BJ (cell line): Measurements from ENCODE around the gene EYA4. TPM values are rescaled to one million over a fixed set of nuclear protein-coding genes. Genes with fewer than 3 reads are reported as not detected.
A peak's percentile ranks its signal among the peaks of the same experiment; 100 is the strongest.

Experiments used
- CTCF ChIA-PET: fragments of 350-600 bp; formaldehyde crosslinking; extraction: SDS; loops from one replicate; lab custom pipeline; 2021; ENCODE audit warnings: antibody characterized with exemption, inconsistent platforms; lab: Yijun Ruan, JAX
- POLR2A ChIA-PET: fragments of 300-600 bp; sonication (Branson Sonifier 250); formaldehyde crosslinking; extraction: SDS; loops from one replicate; lab custom pipeline; 2021; ENCODE audit warnings: antibody characterized with exemption; lab: Charles Lee
- DNase-seq: peaks from one replicate; pipeline ENCODE4 v3.0.0-alpha.2; 2011; ENCODE audit warnings: low read depth
- H3K27me3 ChIP-seq: 2 replicates; pipeline ENCODE4 v1.6.0; 2011; ENCODE audit warnings: low read length; ENCODE audit not compliant: control insufficient read depth, insufficient read depth
- H3K36me3 ChIP-seq: 2 replicates; pipeline ENCODE4 v1.5.1; 2011; ENCODE audit warnings: low read length; ENCODE audit not compliant: control insufficient read depth, insufficient read depth
- H3K4me3 ChIP-seq: 2 replicates; pipeline ENCODE4 v1.5.1; 2011; ENCODE audit warnings: low read depth, mild to moderate bottlenecking, control low read depth, low read length
- polyA minus RNA-seq: library from RNA; depleted of rRNA, polyadenylated mRNA; stranded (reverse); fragments of >200 nt; gene quantifications from 2 replicates; pipeline ENCODE4 v1.2.3, GENCODE V29; 2011; rRNA and poly(A)+ RNA removed
- polyA plus RNA-seq: library from polyadenylated mRNA; depleted of rRNA; stranded (reverse); fragments of >200 nt; gene quantifications from 2 replicates; pipeline ENCODE4 v1.2.3, GENCODE V29; 2011; rRNA removed
- TF ChIP-seq, protein P1 (sequence below): IDR thresholded peaks from 2 replicates; pipeline ENCODE4 v1.5.1; 2011; ENCODE audit warnings: low read depth, mild to moderate bottlenecking, control low read depth, inconsistent platforms, low read length, moderate library complexity; ENCODE audit not compliant: insufficient read depth

The EYA4 gene, protein sequence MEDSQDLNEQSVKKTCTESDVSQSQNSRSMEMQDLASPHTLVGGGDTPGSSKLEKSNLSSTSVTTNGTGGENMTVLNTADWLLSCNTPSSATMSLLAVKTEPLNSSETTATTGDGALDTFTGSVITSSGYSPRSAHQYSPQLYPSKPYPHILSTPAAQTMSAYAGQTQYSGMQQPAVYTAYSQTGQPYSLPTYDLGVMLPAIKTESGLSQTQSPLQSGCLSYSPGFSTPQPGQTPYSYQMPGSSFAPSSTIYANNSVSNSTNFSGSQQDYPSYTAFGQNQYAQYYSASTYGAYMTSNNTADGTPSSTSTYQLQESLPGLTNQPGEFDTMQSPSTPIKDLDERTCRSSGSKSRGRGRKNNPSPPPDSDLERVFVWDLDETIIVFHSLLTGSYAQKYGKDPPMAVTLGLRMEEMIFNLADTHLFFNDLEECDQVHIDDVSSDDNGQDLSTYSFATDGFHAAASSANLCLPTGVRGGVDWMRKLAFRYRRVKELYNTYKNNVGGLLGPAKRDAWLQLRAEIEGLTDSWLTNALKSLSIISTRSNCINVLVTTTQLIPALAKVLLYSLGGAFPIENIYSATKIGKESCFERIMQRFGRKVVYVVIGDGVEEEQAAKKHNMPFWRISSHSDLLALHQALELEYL
- 0.32 and 0.39 TPM in 2 replicates for polyA plus RNA-seq
- 0.26 and 0.28 TPM in 2 replicates for polyA minus RNA-seq

DNA sequence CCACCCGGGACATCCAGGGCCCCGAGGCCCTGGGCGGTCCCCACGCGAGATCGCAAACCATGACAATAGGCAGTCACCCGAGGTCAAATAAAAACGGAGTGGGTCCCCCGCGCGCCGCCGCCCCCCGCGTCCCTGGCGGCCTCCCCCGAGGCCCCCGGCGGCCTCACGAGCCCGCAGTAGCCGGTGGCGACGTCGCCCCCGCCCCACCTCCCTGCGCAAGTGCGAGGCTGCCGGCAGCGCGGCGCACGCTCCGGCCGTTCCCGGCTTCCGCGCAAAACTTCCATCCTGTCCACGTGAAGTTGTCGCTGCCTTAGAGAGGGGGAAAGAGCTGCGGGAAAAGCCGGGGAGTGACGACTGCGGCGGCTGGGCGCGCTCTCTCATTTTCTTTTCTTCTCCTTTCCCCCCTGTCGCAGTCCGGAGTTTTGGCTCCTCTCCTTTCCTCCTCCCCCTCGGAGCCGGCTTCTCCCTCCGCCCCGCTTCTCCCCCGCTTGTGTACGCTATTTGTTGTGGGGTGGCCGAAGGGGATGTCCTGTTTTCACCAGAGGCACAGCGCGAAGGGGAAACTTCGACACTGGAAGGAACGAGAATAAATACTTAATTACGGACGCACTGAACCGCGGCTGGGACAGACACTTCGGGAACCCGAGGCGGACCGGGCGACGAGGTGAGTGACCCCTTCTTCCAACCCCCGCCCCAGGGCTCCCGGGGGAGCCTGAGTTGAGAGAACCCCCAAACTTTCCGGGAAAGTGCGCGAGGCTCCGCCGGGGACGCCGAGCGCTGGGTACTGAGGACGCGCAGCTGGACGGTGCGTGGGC is at the start of gene EYA4:
Gene EYA4, plus strand, starts transcription at position 272 of the 815 bp plus-strand sequence. CDS start 33,424 bp downstream, outside the sequence.
- CTCF ChIA-PET = no interaction called here
- POLR2A ChIA-PET = no interaction called here
- DNase-seq = no peak
- peak within 1 kb of the TSS; percentile 23 for H3K4me3 ChIP-seq
- no peaks in the 10 kb centered on the region for H3K36me3 ChIP-seq
- TF ChIP-seq, protein P1, sequence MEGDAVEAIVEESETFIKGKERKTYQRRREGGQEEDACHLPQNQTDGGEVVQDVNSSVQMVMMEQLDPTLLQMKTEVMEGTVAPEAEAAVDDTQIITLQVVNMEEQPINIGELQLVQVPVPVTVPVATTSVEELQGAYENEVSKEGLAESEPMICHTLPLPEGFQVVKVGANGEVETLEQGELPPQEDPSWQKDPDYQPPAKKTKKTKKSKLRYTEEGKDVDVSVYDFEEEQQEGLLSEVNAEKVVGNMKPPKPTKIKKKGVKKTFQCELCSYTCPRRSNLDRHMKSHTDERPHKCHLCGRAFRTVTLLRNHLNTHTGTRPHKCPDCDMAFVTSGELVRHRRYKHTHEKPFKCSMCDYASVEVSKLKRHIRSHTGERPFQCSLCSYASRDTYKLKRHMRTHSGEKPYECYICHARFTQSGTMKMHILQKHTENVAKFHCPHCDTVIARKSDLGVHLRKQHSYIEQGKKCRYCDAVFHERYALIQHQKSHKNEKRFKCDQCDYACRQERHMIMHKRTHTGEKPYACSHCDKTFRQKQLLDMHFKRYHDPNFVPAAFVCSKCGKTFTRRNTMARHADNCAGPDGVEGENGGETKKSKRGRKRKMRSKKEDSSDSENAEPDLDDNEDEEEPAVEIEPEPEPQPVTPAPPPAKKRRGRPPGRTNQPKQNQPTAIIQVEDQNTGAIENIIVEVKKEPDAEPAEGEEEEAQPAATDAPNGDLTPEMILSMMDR = no peak
- H3K27me3 ChIP-seq = peaks cover 27% of the 10 kb centered on the region

DNA sequence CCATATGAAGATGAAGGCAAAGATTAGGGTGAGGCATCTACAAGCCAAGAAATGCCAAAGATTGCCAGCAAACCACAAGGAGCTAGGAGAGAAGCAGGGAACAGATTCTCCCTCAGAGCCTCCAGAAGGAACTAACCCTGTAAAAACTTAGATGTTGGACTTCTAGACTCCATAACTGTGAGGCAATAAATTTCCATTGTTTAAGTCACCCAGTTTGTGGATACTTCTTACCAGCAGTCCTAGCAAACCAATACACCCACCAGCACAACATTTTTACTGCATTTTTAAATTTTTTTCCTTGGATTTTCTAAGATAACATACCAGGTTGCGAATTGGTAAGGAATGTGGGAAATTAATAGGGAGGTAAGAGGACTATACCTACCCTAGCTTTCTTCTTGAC is 47.8 kb upstream of the EYA4 start:
- Histone ChIP-seq H3K36me3 (no peaks in the 10 kb centered on the region), H3K4me3 (no peak overlapping the region), H3K27me3 (no peaks in the 10 kb centered on the region)
- TF ChIP-seq, protein P1 = no peak
- DNase-seq = no peak
- CTCF ChIA-PET = no interaction called here
- POLR2A ChIA-PET = no interaction called here

DNA sequence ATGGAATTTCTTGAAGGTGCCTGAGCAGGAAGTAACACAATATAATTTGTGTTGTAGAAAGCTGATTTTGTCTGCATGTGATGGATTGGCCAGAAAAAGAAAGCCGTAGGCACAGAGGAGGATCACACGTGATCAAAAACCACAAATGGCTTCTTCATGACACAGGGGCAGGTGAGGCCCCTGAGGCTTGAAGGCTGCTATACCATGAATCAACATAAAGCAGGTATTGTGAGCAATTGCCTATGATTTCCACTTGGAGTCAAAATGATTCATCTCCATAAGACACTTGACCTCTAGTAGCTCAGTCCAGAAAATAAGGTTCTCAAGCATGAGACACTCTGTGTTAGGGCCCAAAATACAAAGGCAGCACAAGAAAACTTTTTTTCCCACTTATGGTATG is 42.4 kb upstream of the EYA4 start:
- no peak for DNase-seq
- H3K27me3 ChIP-seq = no peaks in the 10 kb centered on the region
- ChIA-PET POLR2A (no interaction called here), CTCF (no interaction called here)
- no peaks in the 10 kb centered on the region for H3K36me3 ChIP-seq
- no peak overlapping the region for H3K4me3 ChIP-seq
- TF ChIP-seq, protein P1 = no peak

DNA sequence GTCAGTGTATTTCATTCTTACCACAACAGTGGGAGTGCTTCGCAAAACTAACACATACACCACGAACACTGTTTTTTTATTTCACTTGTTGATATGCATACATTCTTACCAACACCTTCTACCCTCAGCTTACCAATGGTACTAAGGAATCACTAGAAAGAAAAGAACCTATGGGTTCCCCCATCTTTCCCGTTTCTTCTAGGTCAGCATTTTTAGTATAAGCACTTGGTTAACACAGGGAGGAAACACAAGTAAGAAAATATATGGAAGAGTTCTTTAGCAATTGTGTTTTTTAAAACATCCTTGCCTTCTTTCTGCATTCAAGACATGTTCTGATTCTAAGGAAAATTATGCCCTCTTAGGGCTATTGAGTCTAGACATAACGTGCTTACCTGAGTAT is 39.9 kb upstream of the EYA4 start:
- no peaks in the 10 kb centered on the region for H3K27me3 ChIP-seq
- TF ChIP-seq, protein P1 = no peak
- H3K36me3 ChIP-seq = no peaks in the 10 kb centered on the region
- DNase-seq = no peak
- H3K4me3 ChIP-seq = no peak overlapping the region
- POLR2A ChIA-PET = no interaction called here
- CTCF ChIA-PET = no interaction called here
